Eye (tissue), 1 donor: ENCODE data around the gene STX8.
A peak's percentile ranks its signal among the peaks of the same experiment; 100 is the strongest.

ENCODE experiments used
- DNase-seq: peaks from one replicate; pipeline ENCODE4 v3.0.0-alpha.2; 2015

The STX8 gene

DNA sequence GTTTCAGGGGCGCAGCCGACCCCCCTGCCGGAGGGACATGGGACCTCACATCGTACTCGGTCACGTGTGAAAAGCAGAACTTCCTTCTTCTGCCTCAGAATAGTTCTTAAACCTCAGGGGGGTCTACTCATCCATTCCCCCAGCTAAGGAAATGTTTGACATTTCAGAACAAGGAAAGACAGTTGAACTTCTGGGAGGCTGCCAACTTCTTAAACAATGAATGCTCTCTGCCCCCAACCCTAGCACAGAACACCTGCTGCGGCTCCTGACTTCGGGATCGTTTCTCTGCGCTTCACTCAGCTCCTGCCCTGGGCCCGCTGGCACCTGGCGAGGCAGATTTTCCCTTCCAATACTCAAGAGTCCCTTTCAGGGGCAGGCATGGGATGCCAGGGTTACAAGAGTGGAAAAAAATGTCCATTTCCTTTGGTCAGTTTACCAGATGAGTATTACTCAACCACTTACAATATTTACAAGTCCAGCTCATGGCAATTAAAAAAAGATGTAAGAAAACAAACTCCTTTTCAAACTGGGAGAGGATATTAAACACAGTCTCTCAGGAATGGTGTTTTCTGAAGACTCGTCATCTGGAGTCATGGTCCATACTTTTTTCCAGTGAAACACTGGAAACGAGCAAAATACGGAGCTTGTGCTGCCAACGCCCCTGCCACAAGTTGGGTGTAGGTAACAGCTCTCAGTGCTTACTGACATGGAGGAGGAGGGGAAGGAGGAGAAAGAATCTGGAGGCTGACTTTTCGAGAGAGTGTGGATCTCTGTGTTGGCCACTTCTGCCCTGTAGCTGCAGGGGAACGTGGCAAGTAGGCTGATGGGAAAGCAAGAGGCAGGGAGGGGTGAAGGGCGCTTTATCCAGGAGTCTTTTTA is 318.6 kb downstream of the STX8 start:
- peak; percentile 22 for DNase-seq

DNA sequence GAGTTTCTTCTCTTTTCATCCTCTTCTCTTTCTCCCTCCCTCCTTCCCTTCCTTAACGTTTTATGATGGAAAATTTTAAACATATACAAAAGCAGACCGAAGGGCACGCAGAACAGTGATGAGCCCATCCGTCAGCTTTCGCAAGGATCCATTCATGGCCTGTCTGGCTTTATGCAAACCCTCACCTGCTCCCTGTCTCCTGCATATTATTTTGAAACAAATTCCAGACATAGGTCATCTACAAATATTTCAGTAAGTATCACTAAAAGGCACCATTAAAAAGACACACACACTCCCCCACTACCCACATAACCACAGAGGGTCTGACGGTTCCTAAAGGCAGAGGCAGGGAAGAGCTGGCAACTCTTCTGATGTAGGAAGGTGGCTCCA is 319.3 kb downstream of the STX8 start:
- no peak for DNase-seq

DNA sequence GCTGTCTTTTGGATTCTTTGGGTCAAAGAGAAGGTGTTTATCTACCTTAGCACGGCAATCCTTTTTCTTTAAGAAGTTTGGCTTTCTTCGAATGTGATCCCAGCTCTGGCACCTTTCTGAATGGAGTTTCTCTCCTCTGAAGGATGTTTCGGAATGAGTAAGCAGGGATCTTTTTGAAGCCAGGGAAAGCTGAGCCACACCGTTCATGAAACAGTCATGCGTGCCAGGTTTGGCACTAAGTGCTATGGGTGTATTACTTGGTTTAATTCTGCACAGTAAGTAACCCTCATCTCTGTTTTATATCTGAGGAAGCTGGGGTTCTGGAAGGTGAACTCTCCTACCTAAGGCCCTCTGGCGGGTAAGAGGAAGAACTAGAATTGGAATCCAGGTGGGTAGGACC is 319.8 kb downstream of the STX8 start:
- no peak for DNase-seq

DNA sequence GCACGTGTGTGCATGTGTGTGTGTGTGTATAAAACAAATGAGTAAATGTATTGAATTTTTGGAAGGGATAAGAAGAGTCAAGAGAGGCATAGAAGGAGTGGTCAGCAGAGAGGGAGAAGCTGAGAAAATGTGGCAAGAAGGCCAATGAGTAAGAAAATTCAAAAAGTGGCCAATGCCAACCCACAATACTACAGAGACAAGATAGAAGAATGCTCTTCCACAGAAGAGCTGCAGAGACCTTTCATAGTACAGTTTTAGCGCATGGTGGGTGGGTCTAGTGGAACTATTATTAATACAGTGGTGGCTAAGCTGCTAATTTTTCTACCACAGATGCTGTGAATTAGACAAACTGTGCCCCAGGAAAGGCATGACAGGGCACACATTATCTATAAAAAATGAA is 320.8 kb downstream of the STX8 start:
- DNase-seq: no peak

DNA sequence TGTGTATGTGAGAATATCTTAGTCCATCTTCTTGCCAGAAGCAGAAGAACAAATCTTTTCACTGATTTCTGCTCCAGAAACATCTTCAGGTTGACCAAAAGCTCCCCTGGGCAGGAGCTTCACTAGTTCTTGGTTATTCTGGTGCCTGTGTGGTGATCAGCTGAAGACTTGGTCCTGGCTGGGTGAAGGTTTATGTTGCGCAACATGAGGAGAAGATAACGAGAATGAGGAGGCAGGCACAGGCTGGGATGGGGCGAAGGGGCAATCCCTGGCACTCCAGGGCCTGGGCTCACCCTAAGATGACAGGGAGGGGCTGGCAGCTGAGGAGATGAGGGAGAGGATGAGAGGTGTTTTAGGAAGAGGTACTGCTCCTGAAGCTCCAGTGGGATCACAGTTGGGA is 322.3 kb downstream of the STX8 start:
- DNase-seq: no peak

DNA sequence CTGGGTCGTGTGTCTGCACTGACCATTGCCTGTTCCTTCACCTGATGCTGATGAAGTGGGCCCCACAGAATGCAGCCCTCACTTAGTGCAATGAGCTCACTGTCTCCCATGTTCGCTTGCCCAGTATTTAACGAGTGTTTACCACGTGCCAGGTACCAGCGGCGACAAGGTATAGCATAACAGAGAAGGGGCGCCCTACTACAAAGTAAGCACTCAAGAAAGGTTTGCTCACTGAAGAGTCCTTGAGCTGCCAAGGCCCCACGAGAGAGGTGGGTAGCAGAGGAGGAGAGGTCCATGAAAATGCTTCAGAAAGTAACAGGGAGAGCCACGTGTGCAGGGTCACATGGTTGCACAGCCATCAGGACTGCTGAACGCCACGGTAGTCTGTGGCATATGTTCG is 324.3 kb downstream of the STX8 start:
- no peak for DNase-seq

DNA sequence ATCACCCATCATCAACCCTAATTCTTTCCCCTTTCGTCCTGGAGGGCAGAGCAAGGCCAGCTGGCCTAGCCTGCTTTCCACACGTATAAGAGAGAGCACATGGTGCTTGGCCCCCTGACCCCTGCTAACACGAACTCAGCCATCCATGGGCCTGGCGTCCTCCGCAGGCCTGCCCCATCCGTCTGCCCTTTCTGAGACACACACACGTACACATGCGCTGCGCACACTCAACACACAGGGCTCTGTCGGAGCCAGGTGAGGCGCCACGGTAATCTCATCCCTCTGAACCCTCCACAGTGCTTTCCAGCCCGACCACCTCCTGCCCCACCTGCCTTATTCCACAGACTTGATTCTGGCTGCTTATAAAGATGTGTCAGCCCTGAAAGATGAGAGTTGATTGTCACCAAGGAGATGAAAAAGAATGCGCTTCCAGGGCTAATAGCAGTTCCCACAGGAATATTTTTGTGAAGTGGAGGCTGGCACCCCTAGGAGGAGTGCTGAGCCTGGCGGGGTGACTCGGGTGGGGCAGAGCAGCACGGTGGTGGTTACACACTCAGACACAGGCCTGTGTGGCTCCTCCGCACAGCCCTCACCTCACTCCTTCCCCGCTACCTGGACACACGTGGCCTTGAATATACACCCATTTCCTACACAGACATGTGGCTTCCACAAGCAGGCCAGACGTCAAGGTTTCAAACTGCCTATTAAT is 326.2 kb downstream of the STX8 start:
- DNase-seq: peak; percentile 19

DNA sequence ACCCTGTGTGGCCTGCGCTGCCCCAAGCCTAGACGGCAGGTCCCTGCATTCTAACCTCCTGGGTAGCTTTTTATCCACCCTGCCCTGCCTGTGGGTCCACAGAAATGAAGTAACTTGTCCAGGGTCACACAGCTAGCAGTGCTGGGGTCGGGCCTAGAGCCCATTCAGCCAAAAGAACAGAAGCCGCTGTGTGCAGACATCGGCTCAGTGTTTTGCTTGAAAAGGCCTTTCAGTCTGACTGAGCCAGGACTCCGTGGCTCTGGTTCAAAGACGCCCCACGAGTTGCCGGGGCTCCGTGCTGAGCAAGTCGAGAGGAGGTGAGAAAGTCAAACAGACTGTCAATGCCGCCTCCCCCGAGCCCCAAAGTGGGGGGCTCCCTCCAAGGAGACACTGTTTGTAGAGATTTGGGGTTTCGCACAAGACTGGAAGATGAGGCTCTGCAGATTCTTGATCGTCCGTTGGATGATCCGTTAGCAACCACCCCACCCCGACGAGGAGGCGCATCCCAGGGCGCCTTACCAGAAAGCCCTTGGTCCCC is 328.1 kb downstream of the STX8 start:
- no peak for DNase-seq

DNA sequence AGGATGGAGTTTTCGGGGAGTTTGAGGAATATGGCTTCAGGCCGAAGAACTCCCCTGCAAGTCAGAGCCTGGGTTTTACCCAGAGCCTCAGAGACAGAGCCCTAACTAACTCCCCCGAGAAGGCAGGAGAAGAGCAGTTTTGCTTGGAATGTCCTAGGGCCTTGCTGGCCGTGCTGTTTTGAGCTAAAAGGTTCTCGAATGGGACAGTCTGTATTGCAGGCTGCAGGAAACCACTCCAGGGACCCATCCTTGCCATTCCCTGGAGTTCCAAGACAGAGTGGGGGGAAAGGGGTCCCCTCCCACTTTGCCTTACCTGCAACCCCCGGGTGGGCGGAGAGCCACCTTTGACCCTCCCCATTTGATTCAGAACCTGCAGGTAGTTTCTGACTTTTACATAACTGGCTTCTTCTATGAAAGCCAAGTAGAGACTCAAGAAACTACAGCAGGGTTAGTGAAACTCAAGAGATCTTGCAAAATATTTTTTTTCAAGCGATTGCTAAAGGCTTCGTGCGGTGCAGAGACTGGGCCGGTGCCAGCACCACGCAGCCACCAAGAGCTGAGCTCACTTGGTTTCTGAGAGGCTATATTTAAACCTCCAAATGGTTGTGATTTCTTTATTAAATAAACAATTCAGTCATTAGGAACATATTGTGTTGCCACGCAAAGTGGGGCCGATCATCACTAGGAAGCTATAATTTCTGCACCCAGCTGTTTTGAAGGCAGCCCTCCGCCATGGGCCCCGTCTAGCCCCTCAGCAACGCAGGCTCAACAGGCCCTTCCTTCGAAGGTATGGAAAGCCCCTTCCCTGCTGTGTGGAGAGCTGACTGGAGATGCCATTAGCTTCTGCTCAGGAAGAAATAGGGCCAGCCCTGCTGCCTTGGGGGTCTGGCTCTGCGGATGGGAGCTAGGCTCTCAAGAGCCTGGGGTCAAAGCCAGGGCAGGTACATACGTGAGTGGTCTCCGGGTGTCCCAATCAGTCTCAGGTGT is 331.3 kb downstream of the STX8 start:
- peak; percentile 64 for DNase-seq

DNA sequence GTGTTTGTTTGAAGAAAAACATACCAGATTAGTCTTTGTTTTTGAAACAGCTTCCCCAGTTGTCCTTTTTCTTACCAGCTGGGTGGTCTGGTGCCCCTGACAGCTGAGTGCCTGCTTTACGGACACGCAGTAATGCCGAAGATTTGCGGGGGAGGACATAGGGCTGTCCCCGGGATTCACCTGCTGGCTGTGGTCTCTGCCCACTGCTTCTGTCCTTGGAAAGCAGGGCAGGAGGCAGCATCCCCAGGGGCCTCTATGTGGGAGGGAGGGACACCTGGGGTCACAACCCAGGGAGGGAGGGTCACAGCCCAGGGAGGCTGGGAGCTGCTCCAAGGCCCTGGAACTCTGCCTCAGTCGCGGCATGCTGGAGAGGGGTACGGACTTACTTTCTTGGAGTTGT is 332.6 kb downstream of the STX8 start:
- DNase-seq: no peak

DNA sequence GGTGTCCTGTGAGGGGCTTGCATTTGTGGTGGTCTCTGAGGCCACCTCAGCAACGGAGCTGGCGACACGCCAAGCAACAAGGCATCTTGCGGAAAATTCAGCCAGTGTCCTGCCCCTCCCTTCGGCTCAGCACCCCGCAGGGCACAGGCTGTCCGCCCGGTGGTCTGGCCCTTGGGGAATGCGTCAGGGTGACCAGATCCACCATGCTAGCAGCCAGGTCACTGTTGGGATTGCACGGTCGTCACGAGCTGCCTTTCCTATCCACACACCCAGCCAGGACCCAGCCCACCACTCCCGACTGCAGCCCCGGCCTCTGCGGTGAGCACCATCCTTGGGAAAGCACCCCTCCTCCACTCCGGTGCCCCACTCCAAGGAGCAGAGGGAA is 333.1 kb downstream of the STX8 start:
- DNase-seq: no peak

DNA sequence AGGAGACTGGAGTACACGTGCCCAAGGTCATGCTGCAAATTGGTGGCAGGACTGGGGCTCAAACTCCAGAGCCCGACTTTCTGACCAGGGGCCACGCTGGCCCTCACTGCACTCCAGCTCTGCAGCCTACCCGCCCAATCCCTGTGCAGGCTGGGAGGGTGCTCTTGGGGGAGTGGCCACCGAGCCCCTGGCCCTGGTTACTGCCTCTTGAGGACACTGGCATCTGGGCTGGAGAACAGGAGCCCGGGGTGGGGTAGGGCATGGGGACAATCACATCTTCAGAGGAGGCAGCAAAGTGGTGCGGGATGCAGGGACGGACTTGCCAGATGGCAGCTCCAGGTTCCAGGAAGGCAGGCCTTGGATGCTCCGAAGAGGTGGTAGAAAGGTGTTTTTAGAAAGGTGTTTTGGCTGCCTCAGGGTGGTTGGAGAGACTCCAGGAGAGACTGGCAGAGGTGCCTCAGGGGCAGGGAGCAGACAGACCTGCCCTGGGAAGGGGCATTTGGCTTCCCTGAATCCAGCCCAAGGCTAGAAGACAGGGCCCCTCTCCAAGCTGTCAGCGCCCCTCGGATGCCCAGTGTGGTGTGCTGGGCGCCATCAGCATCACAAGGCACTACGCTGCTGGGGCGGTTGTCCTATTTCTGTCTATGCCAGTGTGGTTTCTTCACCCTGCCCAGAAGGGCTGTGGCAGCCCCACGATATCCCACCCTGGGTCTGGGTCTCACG is 333.7 kb downstream of the STX8 start:
- no peak for DNase-seq

DNA sequence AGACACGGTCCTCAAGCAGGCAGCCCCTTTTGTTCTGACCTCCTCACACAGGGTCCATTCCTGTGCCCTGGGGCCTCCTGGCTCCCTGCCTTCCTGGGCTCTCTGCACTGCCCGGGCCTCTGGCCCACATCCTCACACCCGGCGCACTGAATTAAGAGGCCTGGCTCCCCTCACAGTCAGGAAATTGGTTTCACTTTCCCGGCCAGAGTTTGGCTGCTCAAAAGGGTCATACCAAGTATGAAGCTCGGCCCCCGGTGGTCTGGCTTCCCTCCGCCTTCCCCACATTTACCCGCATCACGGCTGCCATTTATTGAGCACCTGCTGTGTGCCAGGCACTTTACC is 334.3 kb downstream of the STX8 start:
- DNase-seq: peak; percentile 57

DNA sequence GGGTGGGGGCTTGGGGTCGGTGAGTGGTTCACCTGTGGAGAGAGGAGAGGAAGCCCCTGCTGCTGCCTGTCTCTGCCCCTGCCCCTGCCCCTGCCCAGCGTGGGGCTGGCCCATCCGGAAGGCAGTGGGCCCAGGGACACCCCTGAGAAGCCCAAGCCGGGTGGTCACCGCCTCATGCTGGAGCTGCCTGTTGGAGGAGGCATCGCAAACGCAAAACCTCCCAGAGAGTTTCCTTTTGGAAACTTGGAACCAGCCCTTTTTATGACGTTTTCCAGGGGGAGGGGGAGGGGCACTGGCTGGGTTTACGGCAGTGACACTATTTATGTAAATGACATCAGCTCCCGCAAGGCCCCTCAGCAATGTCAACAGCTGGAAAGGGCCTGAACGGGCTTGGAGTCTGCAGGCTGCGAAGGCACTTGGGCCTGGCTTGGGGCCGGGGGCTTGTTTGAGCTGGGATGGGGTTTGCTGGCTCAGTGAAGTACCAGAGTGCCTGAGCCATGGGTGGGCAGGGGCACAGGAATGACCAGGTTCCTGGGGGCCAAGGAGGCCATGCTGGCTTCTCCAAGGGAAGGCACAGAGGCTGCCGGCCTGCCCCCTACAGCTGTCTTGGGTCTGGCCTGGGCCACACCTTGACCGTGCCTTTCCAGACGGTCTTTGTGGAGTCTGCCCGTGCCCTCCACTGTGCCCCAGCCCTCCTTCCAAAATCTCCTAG is 334.8 kb downstream of the STX8 start:
- peak; percentile 88 for DNase-seq

DNA sequence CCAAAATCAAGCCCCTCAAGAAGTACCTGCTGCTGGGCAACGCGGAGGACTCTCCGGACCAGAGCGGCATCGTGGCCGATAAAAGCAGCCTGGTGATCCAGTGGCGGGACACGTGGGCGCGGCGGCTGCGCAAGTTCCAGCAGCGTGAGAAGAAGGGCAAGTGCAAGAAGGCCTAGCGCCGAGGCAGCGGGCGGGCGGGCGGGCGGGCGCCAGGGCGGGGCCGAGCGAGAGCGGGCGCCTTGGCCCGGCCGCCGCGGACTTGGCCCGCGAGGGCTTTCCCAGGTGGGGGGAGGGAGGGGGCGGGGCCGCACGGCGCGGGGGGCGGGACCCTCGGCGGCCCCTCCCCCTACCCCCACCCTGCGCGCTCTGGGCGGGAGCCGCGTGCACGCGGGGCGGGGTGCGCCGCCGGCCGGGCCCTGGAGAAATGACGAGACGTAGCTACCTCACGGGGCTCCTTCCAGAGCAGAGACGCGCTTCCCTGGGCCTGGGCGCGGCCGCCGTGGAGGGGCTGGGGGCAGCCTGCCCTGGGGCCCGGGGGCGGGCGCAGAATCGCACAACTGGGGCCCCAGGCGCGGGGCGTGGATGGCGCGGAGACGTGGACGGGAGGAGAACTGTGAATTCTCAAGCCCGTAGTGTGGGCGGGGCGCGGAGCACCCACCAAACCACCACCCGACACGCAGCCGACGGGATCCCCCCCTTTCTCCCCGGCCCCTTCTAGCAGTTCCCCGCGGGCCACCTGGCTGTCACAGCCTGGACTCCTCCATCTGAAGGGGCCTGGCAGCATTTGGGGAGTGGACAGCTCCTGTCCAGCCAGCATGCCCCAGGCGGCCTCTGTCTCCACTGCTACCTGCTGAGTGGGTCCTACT is 335.6 kb downstream of the STX8 start:
- peak; percentile 82 for DNase-seq

DNA sequence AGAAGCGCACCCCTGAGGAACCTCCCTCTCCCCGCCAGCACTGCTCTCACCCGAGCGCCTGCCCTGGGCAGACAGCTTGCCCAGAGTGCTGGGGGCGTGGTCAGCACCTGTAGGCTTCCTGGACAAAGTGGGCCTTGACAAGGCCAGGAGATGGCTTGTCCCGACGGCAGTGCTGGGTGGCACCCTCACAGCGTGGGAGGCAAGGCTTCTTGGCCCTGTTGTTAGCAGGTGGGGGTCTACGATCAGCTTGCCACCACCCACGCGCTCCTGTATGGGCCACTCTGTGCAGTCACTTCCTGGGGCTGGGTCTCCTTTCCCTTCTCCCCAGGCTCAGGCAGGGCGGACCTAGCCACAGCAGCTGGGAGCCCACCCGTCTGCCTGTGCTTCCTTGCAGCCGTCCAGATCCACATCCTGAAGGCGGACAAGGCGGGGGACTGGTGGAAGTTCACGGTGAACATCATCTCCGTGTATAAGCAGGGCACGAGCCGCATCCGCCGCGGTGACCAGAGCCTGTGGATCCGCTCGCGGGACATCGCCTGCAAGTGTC is 336.3 kb downstream of the STX8 start:
- DNase-seq: no peak

DNA sequence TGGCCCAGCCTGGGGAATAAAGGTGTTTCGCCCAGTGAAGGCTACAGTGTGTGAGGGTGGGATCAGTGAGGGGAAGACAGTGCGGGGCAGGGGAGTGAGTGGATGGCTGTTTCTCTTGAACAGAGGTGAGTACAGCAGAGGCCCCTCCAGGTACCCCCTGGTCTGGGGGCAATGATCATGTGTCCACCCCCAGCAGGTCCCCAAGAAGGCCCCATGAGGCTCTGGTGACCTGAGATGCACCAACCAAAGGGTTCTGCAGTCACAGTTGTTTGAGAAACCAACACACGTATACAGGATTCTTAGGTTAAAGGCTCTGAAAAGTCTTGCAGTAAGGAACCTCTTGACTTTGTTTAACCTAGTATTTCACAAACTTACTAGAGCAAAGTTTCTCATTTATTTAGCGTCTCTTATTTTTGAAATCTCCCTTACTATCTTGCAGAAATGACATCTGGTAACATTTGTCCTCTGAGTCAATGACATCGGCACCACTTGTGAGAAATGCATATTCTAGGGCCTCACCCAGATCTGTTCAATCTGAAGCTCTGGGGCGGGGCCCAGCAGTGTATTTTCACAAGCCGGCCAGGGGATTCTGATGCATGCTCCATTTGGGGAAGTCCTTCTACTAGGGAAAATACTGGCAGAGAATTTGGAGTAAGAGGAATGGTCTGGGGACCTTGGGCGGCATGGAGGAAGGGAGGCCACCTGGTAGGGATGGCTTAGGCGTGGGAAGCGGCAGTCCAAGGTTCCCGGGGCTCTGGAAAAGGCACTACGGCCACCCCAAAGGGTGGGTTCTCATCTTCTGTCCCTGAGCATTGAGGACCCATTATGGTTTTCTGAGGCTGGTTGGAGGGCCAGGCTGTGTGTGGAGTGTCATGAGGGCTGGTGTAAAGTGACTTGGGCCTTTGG is 337.0 kb downstream of the STX8 start:
- no peak for DNase-seq

DNA sequence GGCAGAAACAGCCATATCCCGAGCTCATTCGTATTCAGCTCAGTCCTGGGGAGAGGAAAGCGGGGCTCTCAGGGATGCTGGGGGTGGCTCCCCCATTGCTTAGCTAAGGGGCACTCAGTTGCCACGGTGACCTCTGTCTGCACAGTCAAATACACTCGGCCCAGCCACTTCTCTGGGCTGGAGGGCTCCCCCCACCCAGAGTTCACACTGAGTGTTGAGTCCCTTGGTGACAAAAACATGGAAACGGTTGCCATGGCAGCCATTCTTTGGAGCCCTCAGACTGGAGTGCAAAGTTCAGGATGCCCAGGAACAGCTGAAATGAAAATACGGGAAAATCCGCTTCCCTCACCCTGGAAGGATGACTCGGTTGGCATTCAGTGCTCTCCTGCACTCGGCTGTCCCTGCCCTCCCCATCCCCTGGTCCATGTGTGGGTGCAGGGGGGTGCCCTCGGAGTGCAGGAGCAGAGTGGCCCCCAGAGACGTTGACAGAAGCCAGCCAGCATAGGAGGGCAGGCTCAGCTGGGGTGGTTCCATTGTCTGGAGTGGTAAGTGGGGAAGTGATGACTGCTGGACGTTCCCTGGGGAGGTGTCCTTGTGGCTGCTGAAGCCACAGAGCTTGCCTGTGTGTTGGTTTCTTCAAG is 337.8 kb downstream of the STX8 start:
- peak; percentile 91 for DNase-seq

DNA sequence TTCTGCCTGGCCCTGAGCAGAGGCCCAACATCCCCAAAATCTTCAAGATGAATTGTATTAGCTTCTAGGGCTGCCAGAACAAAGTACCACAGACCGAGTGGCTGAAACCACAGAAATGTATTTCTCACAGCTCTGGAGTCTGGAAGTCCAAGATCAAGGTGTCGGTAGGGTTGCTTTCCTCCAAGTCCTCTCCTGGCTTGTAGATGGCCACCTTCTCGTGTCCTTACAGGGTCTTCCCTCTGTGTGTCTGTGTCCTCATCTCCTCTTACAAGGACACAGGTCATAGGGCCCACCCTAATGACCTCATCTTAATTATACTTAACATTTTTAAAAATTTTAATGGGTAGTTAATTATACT is 338.6 kb downstream of the STX8 start:
- DNase-seq: no peak
